GM12891 (cell line): ENCODE measurements around the gene ZNF91.

Source experiments
- PAX5 ChIP-seq: IDR thresholded peaks from 2 replicates; pipeline ENCODE4 v1.6.1; 2011; ENCODE audit warnings: low read length, moderate library complexity, mild to moderate bottlenecking; ENCODE audit not compliant: insufficient read depth, severe bottlenecking
- POLR2A ChIP-seq: IDR thresholded peaks from 2 replicates; pipeline ENCODE4 v1.6.1; 2011; ENCODE audit warnings: low read depth, low read length, control low read depth
- POLR2AphosphoS5 ChIP-seq: IDR thresholded peaks from 2 replicates; pipeline ENCODE4 v1.6.1; 2011; ENCODE audit warnings: low read depth, low read length, control low read depth
- POU2F2 ChIP-seq: IDR thresholded peaks from 2 replicates; pipeline ENCODE4 v1.6.1; 2011; ENCODE audit warnings: low read depth, mild to moderate bottlenecking, control low read depth, low read length, moderate library complexity
- SPI1 ChIP-seq: IDR thresholded peaks from 2 replicates; pipeline ENCODE4 v1.6.1; 2011; ENCODE audit warnings: low read depth, low read length, control low read depth
- TAF1 ChIP-seq: IDR thresholded peaks from 2 replicates; pipeline ENCODE4 v1.6.1; 2011; ENCODE audit warnings: low read depth, low read length, control low read depth

DNA sequence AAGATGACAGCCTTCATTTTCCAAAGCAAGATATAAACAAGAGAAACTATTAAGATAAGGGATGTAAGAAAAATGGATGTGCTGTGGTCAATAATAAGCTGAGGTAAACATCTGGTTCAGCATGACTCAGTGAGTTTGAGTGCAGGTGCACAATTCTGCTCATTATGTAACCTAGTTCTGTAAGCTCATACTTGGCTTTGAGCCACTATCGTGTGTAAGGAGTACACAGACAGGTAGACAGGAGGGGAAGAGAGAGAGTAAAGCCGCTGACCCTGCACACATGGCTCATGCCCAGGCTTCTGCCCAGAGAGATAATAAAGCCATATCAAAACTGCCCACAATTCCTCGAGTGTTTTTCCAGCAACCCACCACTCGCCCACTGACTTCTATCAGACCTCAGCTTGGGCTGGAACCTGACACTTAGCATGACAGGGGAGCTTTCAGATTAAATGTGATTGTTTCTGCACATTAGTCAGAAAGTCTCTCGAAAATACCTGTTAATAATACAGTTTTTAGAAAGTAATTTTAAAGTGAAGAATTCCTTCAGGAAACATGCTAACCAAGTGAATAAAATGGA lies 51.7 kb downstream of the ZNF91 start:
- TF ChIP-seq POLR2A (no peak), POLR2AphosphoS5 (no peak), SPI1 (no peak), POU2F2 (no peak), PAX5 (no peak), TAF1 (no peak)
